HEK293T (cell line): ENCODE results near the gene PCSK5.

Source experiments
- ARNT ChIP-seq: fragments of 450-650 bp; IDR thresholded peaks from 2 replicates; pipeline ENCODE4 v1.6.1; 2017; ENCODE audit warnings: mild to moderate bottlenecking
- BHLHE40 ChIP-seq: fragments of 450-650 bp; IDR thresholded peaks from 2 replicates; pipeline ENCODE4 v1.6.1; 2016; ENCODE audit warnings: mild to moderate bottlenecking, moderate library complexity, borderline replicate concordance
- ELF4 ChIP-seq: fragments of 450-650 bp; IDR thresholded peaks from 2 replicates; pipeline ENCODE4 v1.6.1; 2017; ENCODE audit warnings: antibody characterized with exemption
- PKNOX1 ChIP-seq: fragments of 450-650 bp; IDR thresholded peaks from 2 replicates; pipeline ENCODE4 v1.6.1; 2016
- SUZ12 ChIP-seq: fragments of 450-650 bp; IDR thresholded peaks from 2 replicates; pipeline ENCODE4 v1.6.1; 2016; ENCODE audit warnings: mild to moderate bottlenecking

DNA sequence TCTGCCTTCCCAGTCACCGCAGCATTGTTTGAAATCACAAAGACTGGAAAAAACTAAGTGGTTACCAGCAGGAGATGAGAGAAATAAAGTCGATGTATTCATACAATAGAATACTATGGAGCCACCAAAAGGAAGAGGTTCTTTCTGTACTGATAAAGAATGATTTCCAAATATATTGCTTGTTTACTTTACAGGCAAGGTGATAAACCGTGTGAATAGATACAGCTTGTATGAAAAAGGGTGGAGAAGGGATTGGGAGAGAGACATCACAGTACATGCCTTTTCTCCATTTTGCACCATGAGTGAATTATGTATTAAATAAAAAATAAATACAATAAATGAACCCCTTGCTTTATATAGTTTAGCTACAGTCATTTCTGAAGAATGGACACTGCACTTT is 412.1 kb downstream of the PCSK5 start:
- TF ChIP-seq ARNT (no peak), SUZ12 (no peak), ELF4 (no peak), BHLHE40 (no peak), PKNOX1 (no peak)
